Epithelial cell of proximal tubule (primary cell): ENCODE measurements around the gene MCF2L. TPM values are rescaled to one million over a fixed set of nuclear protein-coding genes. Genes with fewer than 3 reads are reported as not detected.

Source experiments
- DNase-seq: peaks from one replicate; pipeline ENCODE4 v3.0.0-alpha.2; 2011; ENCODE audit warnings: low read depth
- H3K4me3 ChIP-seq: 2 replicates; pipeline ENCODE4 v1.5.1; 2011; ENCODE audit warnings: low read depth, mild to moderate bottlenecking, low read length
- CTCF ChIP-seq: conservative IDR thresholded peaks from 2 replicates; pipeline ENCODE4 v1.5.1; 2012; ENCODE audit warnings: low read depth, mild to moderate bottlenecking, low read length
- total RNA-seq: library from RNA; depleted of rRNA; stranded (reverse); fragments of >200 nt; gene quantifications from 2 replicates; pipeline ENCODE4 v1.2.3, GENCODE V29; 2015

MCF2L gene
- total RNA-seq, 1 donor from 2014 or later: 10.8 TPM

GRCh38 chr13:113072376-113072775 lies 103.4 kb downstream of the MCF2L start:
- TF ChIP-seq CTCF: no peak
- H3K4me3 ChIP-seq: no peak overlapping the region
- DNase-seq: no peak

GRCh38 chr13:113073942-113074341 lies 104.9 kb downstream of the MCF2L start:
- H3K4me3 ChIP-seq: no peak overlapping the region
- TF ChIP-seq CTCF: no peak
- DNase-seq: no peak

GRCh38 chr13:113074401-113074800 lies 105.4 kb downstream of the MCF2L start:
- no peak overlapping the region for H3K4me3 ChIP-seq
- no peak for DNase-seq
- TF ChIP-seq CTCF: no peak

GRCh38 chr13:113074876-113075275 lies 105.9 kb downstream of the MCF2L start:
- no peak overlapping the region for H3K4me3 ChIP-seq
- no peak for TF ChIP-seq CTCF
- no peak for DNase-seq

DNA sequence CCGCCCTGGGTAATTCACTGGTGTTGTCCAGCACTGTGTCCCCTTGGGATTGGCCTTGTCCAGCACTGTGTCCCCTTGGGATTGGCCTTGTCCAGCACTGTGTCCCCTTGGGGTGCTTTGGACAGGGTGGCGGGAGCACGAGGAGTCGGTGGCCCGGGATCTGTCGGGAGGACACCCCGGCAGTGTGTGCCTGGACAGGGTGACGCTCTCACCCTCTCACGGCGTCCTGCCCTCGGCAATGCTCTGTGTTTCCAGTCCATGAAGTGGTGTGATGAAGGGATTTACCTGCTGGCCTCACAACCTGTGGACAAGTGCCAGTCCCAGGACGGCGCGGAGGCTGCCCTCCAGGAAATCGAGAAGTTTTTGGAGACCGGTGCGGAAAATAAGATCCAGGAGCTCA lies 106.7 kb downstream of the MCF2L start:
- DNase-seq: no peak
- no peak overlapping the region for H3K4me3 ChIP-seq
- no peak for TF ChIP-seq CTCF

DNA sequence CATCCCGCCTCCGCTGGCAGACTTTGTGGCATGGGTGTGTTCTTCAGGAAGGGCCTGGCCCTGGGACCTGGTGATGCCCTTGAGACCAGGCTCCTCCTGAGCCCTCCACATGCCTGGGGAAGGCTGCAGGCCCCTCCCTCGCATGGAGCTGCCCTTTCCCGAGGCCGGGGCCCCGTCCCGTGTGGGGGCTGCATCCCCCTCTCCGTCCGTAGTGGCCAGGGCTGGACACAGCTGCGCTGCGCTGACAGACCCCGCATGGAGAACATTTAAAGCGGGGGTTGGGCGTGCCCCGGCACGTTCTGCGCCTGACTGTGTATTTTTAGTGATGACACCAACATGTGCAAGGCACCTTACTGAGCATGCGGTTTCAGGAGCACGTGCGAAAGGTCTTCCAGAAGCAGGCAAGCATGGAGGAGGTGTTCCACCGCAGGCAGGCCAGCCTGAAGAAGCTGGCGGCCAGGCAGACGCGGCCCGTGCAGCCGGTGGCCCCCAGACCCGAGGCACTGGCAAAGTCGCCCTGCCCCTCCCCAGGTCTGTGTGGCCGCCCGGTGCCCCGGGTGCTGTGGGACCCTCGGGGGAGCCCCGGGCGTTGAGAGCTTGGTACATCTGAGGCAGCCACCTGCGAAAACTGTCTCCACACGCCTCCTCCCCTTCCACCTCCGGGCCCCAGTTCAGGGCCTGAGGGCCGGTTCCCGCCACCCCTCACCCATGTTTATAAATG lies 107.8 kb downstream of the MCF2L start:
- no peak for TF ChIP-seq CTCF
- no peak overlapping the region for H3K4me3 ChIP-seq
- no peak for DNase-seq

- DNase-seq: no peak
- no peak overlapping the region for H3K4me3 ChIP-seq
- TF ChIP-seq CTCF: no peak
Observed at GRCh38 chr13:113077566-113077952, 108.5 kb downstream of the MCF2L start.
